GM12875 (cell line): ENCODE measurements around the gene SUDS3.
A peak's percentile ranks its signal among the peaks of the same experiment; 100 is the strongest.

Source experiments
- H3K4me3 ChIP-seq: one replicate; pipeline ENCODE4 v1.5.1; 2011; ENCODE audit warnings: low read depth, low read length, control low read depth
- CTCF ChIP-seq: IDR thresholded peaks from 2 replicates; pipeline ENCODE4 v1.5.1; 2011; ENCODE audit warnings: low read depth, mild to moderate bottlenecking, control low read depth, inconsistent platforms, low read length, moderate library complexity, borderline replicate concordance; ENCODE audit not compliant: insufficient read depth

SUDS3 gene, protein sequence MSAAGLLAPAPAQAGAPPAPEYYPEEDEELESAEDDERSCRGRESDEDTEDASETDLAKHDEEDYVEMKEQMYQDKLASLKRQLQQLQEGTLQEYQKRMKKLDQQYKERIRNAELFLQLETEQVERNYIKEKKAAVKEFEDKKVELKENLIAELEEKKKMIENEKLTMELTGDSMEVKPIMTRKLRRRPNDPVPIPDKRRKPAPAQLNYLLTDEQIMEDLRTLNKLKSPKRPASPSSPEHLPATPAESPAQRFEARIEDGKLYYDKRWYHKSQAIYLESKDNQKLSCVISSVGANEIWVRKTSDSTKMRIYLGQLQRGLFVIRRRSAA

DNA sequence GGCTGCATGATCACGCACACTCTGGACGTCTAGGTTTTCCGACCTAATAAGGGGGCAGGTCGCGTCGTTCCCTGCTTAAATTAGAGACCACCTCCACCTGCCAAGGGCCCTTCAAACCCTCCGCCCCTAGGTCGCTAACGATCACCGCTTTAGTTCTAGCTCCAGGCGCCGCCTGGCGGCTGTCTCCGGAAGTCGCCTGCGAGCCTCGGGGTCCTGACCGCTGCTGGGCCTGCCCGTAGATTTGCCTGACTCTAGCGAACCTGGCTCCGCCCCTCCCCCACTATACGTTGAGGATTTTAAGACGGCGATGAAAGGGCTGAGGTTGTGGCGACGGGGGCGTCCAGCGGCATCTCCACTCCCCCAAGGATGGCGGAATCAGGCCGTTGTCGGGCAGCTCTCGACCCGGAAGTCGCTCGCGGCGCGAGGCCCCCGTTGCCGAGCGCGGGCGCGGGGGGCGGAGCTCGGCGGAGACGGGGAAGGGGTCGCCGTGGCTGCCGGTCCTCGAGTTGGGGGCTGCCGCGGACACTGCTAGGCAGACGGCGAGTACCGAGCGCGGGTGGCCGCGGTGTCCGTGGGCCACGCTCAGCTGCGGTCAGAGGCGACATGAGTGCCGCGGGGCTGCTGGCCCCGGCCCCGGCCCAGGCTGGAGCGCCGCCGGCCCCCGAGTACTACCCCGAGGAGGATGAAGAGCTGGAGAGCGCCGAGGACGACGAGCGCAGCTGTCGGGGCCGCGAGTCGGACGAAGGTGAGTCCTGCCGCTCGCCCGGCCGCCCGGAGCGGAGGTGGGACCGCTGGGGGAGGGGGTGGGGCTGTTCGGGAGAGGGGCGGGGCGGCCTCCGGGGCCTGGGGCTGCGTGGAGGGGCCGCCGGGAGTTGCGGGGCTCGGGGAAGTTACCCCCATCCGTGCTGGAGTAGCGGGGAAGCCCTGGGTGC lies at the start of gene SUDS3:
SUDS3 (plus strand) TSS at position 467 of the 932 bp plus-strand sequence; CDS start at position 604, 137 bp downstream.
- H3K4me3 ChIP-seq: peak within 1 kb of the TSS; percentile 91
- peak; percentile 97 for TF ChIP-seq CTCF

DNA sequence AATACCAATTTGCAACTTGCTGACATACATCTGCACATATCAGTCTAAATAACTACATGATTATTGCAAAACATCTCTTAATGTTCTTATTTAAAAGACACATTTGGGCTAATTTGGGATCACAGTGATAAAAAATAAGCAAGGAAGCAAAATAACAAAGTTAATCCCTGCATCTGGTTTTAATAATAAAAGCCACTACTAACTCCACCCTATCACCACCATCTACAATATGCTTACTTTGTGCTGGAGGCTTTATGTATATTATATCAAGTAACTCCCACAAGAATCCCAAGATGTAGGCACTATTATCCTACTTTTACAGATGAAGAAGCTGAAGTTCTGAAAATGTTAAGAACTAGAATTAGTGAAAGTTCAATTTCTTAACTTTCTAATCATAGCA lies 49.4 kb upstream of the SUDS3 start:
- no peak for TF ChIP-seq CTCF
- no peak overlapping the region for H3K4me3 ChIP-seq

DNA sequence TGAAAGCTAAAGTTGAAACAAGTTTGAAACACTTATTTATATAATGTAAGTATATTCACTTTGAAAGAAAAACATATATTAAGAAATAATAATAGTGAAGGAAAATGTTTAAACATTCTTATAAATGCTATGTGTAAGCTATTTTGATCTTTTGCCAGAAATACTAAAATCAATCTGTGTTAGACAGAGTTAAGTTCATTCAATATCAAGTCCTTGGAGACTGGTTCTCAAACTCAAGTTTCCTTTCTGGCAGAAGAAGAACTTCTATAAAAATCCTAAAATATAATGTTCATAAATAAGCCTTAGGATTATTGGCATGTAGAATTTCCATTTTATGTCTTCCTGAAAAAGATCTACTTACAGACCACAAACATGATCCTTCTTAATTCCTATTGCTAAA lies 49.0 kb upstream of the SUDS3 start:
- H3K4me3 ChIP-seq: no peak overlapping the region
- no peak for TF ChIP-seq CTCF

- H3K4me3 ChIP-seq: no peak overlapping the region
- no peak for TF ChIP-seq CTCF
These were observed 47.6 kb upstream of the SUDS3 start for GRCh38 chr12:118328486-118329330.

DNA sequence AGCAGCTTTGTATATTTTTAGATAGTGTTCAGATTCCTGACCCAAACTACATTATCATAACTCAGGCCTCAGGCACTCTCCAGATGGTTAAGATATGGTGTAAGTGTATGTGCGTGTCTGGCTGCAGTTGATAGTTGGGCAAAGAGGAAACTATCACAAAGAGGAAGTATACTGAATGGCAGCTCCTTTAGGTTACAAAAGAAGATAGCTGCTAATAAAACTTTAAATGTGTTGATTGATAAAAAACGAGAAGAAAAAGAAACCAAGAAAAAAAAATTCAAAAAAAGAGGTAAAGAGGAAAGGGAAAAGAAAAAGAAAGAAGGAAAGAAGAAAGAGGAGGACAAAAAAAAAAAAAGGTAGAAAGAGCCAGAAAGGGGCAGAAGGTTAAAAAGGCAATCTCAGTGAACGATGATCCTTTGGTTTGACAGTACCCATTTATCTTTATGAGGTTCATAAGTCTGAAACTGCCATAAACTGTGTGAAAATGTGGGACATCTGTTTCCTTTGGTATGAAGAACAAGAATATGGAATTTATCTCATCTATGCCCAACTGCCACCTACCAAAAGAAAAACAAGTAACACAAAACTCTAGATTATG lies 45.8 kb upstream of the SUDS3 start:
- no peak overlapping the region for H3K4me3 ChIP-seq

More for the DNA sequence above, 45.8 kb upstream of the SUDS3 start:
- TF ChIP-seq CTCF: no peak
